Measurements from ENCODE around the gene KCNG2.

- TF ChIP-seq CTCF (IDR thresholded peaks at IDR 0.05 in 4 of 5, conservative IDR thresholded peaks at IDR 0.05 in 1 of 5) (no peak), POLR2A (IDR thresholded peaks at IDR 0.05) (no peak)
Observed at GRCh38 chr18:79853303-79853992, 55.7 kb downstream of the KCNG2 start.
